Measurements from ENCODE around the gene SPTB.

The SPTB gene

DNA sequence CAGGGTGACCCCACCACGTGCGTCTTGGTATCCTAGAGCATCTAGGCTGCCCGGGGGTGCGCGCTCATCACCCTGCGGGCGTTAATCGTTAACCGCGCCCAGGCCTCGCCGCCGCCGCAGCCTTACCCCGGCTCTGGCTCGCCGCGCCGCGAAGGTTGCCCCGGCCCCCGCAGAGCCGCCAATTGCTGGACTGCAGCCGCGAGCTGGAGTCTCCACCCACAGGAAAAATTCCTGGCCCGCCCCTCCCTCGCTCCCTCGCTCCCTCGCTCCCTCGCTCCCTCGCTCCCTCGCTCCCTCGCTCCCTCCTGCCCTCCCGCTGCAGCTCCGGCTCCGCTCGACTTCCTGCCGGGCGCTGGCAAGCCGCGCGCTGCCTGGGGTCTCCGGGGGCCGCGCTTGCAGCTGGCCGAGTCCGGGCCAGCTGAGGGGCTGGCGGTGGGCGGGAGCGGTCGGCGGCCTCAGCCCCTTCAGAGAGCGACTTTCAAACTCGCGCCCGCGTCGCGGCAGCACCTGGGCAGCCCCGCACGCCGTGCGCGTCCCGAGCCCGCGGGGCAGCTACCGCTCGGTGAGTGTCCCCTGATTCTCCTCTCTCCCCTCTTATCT lies 175.5 kb downstream of the SPTB start, which contains the start of gene PLEKHG3:
Gene PLEKHG3, plus strand, starts transcription at position 282 of the 600 bp plus-strand sequence. CDS start 23,208 bp downstream, outside the sequence.
- no peak for FAIRE-seq

DNA sequence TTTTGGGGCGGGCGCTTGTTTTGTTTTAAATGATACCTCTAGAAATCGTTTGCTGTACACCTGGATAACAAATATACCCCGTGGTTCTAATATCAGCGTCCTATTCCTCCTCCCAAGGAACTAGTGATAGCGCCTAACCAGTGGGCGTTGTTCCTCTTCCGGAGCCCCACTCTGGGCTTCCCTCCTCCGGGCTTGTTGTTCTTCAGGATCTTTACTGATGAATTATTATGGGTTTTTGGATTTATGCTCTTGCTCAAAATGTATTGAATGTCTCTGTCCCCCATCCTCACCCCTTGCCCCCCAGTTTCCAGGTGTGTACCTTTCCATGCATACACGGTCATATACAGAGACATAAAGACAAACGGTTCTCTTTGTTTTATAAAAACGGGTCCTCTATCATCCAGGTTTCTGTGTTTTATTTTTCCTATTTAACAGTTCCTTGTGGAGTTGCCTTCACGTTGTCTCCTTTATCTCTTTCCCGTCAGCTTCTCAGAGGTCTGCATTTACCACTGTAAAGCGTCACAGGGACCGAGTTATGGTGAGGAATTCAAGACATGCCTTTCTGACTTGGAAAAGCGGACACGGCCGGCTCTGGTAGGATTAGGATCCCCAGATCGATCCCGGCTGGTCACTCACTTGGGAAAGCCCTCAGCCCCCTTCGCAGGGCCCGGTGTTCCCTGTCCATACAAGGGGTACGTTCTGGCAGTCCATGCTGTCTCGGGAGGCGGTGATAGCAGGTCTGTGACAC lies 176.1 kb downstream of the SPTB start:
- FAIRE-seq = no peak

DNA sequence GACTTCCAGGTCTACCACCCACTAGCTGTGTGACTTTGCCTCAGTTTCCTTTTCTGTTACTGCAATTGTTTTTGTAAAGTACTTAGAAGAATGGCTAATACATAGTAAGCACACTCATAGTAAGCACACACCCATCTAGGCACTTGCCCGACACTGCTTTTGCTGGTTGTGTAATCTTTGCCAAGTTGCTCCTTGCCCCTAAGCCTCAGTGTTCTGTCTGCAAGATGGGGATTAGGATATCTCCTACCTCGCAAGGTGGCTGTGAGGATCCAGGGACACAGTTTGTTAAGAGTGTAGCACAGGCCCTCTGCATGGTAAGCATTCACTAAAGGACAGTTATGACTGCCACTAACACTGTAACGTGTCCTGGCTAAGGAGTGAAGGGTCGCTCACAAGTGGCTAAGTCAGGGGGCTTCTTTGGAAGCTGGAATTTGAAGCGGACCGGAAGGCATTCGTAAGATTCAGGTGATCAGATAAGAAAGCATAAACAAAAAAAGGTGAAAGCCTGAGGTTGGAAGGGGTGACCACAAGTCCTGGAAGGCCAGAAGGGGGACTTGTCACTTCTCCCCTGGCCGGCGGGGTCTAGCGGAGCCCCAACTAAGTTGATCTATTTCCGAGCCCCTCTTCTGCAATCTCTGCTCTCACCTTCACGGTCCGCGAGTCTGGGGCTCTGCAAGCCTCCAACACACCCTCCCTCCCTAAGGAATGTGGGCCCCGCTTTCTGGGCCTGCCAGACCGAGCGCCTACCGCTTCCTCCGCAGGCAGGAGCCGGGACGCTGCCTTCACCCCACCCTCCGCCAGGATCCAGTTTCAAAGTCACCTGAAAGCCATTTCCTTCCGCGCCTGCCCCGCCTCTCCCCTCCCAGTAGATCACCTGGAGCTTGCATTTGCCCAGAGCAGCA lies 177.0 kb downstream of the SPTB start:
- FAIRE-seq = no peak

DNA sequence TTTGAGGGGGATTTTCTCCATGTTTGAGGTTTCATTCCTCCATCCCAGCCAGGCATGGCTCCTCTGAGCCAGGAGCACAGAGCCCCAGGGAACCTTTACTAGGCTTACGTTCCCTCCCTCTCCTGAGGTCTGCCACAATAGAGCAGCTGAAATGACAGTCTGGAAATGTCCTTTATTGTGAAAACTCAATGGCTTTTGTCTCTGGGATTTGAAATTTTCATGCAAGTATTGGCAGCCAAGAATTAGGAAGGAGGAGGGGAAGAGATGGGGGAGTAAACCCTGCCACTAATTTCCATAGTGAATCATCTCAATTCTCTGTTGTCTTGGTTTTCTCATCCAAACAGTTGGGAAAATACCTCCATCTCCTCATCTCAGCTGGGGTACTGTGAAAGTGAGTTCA lies 178.0 kb downstream of the SPTB start:
- FAIRE-seq = no peak

DNA sequence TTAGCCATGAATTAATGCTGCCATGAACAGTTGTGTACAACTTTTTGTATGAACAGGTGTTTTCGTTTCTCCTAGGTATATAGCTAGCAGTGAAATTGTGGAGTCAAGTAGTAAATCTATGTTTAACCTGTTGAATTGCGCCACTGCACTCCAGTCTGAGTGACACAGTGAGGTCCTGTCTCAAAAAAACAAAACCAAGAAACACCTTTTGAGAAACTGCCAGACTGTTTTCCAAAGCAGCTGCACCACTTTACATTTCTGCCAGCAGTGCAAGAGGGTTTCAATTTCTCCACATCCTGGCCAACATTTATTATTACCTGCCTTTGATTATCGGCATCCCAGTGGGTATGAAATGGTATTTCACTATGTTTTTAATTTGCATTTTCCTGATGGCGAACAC lies 178.8 kb downstream of the SPTB start:
- no peak for FAIRE-seq

DNA sequence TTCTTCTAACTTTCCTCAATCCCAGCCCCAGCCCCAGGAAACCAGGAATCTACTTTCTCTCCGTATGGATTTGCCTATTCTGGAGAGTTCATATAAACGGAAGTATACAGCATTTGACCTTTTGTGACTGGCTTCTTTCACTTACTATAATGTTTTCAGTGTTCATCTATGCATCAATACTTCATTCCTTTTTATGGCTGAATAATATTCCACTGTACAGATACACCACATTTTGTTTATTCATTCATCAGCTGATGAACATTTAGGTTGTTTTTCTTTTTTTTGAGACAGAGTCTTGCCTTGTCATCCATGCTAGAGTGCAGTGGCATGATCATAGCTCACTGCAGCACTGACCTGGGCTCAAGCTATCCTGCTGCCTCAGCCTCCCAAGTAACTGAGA lies 179.4 kb downstream of the SPTB start:
- FAIRE-seq = no peak

DNA sequence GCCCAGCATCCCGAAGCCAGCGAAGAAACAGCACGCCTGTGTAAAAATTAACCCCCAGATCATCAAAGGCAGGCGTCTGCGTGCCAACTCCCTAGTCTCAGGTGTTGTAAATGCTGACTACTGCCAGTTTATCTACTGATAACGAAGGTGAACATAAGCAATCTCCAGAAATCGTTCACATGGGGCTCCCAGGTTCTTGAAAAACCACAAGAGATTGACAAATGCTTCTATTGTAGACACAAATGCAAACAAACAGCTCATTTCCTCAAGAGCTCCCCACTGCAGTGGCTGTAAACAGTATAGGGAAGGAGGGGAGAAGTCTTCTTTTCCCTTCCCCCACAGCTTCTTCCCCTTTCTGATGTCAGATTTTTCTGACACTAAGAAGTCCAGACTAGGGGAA lies 180.8 kb downstream of the SPTB start:
- FAIRE-seq = no peak

DNA sequence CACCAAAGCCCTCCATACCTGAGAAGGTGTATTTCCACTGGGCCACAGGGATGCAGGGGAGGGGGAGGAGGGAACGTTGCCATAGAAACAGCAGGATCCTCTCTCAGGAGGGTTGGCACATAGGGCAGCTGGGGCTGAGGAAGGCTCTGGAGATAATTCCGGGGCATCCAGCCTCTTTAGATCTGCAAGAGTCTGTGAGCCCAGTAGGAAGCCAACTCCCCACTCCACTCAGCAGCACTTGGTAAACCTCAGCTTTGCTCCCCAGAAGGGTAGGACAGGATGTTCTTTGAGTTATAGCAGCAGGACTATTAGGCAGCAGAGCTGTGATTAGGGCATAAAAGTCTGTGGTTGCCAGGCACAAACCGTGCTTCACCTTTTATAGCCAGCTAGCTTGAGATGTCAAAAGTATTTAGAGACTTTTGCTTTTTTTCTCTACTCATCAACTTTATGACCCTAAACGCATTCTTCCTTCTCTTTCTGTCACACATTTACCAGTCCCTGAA lies 183.3 kb downstream of the SPTB start:
- no peak for FAIRE-seq
